ENCODE data around the gene ZNF503.

The ZNF503 gene

GRCh38 chr10:75353183-75353582 is 48.4 kb downstream of the ZNF503 start:
- DNase-seq (ENCODE audit: low read depth), result no peak

- DNase-seq (ENCODE audit: low read depth), result no peak
These were observed 48.9 kb downstream of the ZNF503 start for GRCh38 chr10:75352650-75353049.

GRCh38 chr10:75351637-75352036 is 49.9 kb downstream of the ZNF503 start:
- no peak for DNase-seq (ENCODE audit: low read depth)

- peak; percentile 30 for DNase-seq (ENCODE audit: low read depth)
These were observed 50.8 kb downstream of the ZNF503 start for GRCh38 chr10:75350791-75351190.

All from fibroblast of gingiva (primary cell).